Measurements from ENCODE around the gene SHF. TPM values are rescaled to one million over a fixed set of nuclear protein-coding genes. Genes with fewer than 3 reads are reported as not detected.

SHF gene
- total RNA-seq, 1 donor from 2014 or later = 1.6 TPM

DNA sequence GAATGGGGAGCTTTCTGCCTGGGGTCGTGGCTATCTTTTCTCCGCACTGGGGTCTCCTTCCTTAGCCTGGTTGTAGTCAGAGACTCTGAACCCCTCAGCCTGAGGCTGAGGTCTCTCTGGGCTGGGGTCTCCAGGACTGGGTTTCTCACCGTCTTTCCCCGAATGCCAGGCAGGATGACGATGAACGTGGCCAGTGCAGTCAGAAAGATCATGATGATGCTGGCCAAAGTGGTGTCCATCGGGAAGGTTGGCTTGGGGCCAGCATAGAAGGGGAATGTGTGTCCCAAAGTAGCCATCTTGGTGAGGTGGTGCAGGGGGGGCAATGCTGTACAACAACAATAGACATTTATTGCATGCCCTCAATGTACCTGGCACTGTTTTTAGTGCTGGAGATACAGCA is 65.0 kb downstream of the SHF start:
- no peak for ATAC-seq

- peak; percentile 55 for ATAC-seq
These were observed 65.9 kb downstream of the SHF start for GRCh38 chr15:45121706-45122417.

GRCh38 chr15:45121020-45121419 is 66.7 kb downstream of the SHF start:
- no peak for ATAC-seq

- ATAC-seq = no peak
These were observed 67.4 kb downstream of the SHF start for GRCh38 chr15:45120081-45120972.

DNA sequence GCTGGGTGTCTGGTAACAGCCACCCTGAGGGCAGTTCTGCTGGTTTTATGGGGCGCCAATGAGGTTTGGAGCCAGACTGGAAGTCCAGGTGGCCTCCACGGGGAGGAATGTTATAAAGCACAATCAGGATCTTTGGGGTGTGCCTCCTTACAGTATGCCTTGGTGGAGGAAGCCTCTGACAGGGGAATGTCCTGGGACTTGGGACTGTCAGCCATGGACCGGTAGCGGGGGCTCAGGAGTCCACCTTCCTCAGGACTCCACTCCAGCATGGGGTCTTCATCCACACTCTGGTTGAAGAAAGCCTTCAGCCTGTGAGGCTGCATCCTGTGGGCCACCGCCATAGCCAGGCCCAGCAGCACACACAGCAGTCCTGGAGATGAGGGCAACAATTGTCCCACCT is 68.8 kb downstream of the SHF start:
- no peak for ATAC-seq

DNA sequence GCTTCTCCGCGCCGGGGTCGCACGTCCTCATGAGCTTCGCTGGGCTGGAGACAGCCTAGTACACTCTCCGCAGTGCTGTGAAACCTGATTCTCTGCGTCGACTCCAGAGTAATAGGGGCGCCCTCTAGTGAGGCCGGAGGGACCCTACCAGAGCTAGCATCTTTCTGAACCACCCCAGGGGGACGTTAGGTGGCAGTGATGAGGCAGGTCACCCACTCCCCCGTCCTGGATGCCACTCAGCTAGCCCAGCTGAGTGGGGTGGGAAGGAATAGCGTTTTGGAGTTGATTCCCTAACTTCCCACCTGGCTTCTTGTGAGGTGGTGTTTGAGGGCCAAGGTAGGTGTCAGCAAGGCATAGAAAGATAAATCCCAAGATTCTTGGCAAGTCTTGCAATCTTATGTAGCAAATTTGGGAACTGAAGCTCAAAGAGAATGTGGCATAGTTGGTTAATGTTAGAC is 69.6 kb downstream of the SHF start:
- peak; percentile 65 for ATAC-seq

DNA sequence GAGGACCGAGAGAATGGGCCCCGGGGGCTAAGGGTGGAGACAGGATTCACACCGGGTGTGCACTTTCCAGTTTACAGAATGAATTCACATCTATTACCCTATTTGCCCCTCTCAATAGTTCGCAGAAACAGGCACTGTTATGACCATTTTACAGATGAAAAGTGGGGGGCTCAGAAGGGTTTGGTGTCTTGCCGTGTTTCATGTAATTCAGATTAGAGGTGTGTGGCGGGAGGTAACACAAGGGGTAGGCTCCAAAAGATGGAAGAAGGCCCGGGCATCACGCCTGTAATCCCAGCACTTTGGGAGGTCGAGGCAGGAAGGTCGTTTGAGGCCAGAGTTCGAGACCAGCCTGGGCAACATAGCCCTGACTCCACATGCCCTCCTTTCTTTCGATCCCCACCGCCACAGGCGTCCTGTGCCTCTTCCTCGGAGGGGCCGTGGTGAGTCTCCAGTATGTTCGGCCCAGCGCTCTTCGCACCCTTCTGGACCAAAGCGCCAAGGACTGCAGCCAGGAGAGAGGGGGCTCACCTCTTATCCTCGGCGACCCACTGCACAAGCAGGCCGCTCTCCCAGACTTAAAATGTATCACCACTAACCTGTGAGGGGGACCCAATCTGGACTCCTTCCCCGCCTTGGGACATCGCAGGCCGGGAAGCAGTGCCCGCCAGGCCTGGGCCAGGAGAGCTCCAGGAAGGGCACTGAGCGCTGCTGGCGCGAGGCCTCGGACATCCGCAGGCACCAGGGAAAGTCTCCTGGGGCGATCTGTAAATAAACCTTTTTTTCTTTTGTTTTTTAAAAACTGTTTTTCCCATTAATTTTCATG is 70.2 kb downstream of the SHF start:
- no peak for ATAC-seq

Other genes with a start within 250 kb of the SHF start
- gene TERB2, start 231.3 kb downstream of the SHF start, total RNA-seq = not detected
- gene SORD, start 164.8 kb downstream of the SHF start, total RNA-seq = 26.3 TPM
- 29.3 TPM for gene DUOX2, start 73.8 kb downstream of the SHF start, total RNA-seq
- gene DUOXA2, start 73.6 kb downstream of the SHF start, total RNA-seq = 10.4 TPM
- 131 TPM for gene DUOXA1, start 58.1 kb downstream of the SHF start, total RNA-seq
- gene DUOX1, start 58.0 kb downstream of the SHF start, total RNA-seq = 114 TPM
- gene SLC28A2, start 64.3 kb upstream of the SHF start, total RNA-seq = not detected
- 11.3 TPM for gene GATM, start 190.6 kb upstream of the SHF start, total RNA-seq